GM18526 (cell line): ENCODE results near the gene CCDC47.
A peak's percentile ranks its signal among the peaks of the same experiment; 100 is the strongest.

Experiments
- POLR2A ChIP-seq: IDR thresholded peaks from 3 replicates; pipeline ENCODE4 v1.6.1; 2011; ENCODE audit not compliant: insufficient read length; ENCODE audit errors: extremely low read depth

CCDC47 gene

GRCh38 chr17:63707151-63707550 lies 66.2 kb downstream of the CCDC47 start:
- TF ChIP-seq POLR2A: no peak

GRCh38 chr17:63706336-63707082 lies 66.9 kb downstream of the CCDC47 start:
- TF ChIP-seq POLR2A: no peak

DNA sequence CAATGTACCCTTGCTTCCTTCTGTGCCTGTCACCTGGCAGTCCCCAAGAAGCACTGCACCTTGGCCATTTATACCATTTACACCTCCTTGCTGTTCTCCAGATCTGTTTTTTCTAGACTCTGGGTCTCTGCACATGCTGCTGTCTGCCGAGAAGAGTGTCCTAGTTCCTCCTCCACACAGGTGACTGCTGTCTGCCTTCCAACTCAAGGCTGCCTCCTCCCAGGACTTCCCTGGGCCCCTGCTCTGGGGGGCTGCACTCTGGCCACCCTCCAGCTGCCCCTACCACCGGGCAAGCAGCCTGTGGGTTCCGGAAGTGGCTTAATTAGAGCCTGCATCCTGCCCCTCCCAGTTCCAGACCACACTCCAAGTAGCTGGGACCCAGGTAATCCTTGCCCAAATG lies 67.7 kb downstream of the CCDC47 start:
- TF ChIP-seq POLR2A: no peak

DNA sequence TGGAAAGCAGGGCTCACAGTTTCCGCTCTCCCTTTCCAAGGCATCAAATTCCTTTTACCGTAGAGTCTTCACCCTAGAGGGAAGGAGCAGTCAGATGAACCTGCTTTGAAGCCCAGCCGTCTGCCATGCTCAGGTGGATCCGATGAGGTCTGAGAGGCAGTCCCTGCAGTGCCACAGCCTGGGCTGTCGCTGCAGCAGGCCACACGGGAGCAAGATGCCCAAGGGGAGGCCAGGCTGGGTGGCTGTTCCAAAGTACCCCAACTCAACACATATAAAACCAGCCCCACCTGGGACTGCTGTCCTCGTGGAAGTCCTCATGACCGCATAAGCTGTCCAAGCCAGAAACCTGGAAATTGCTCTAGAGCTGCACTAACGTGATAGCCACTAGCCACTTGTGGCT lies 68.6 kb downstream of the CCDC47 start:
- TF ChIP-seq POLR2A: no peak

GRCh38 chr17:63704259-63704576 lies 69.2 kb downstream of the CCDC47 start:
- TF ChIP-seq POLR2A: no peak

GRCh38 chr17:63703556-63704258 lies 69.7 kb downstream of the CCDC47 start:
- no peak for TF ChIP-seq POLR2A

- TF ChIP-seq POLR2A: no peak
These were observed 70.4 kb downstream of the CCDC47 start for GRCh38 chr17:63703029-63703428.

- TF ChIP-seq POLR2A: no peak
These were observed 70.7 kb downstream of the CCDC47 start for GRCh38 chr17:63702721-63703015.

DNA sequence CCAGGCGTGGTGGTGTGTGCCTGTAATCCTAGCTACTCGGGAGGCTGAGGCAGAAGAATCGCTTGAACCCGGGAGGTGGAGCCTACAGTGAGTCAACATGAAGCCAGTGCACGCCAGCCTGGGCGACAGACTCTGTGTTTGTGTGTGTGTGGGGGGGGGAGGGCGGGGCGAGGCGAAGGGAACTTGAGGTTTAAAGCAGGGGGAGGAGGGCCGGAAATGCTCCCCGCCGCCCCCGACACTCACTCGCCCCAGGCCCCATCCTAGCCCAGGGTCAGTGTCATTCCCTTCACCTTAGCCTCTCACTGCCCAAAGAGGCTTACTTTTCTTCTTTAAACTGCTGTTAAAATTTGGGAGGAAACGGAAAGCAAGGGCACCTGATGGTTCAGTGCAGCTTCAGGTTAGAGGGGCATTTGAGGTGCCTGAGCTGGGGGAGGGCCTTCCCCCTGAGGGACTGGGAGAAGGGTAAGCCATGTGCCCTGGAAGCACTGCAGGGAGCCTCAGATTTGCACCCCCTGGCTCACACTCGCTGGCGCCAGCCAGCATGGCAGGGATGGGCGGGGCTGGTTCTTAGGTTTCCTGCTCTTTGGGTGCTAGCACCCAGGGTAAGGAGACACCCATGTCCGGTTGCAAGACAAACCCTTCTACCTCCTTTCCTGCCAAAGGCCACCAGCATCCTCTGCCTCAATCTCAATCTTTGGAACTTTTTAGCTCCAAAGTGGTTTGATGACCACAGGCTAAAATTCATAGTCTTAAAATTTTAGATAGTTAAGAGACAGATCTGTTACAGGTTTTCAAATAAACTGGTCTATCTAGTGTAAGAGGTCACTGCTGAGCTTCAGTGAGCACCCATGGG lies 71.3 kb downstream of the CCDC47 start:
- peak; percentile 19 for TF ChIP-seq POLR2A

GRCh38 chr17:63701456-63701820 lies 72.0 kb downstream of the CCDC47 start:
- TF ChIP-seq POLR2A: no peak

DNA sequence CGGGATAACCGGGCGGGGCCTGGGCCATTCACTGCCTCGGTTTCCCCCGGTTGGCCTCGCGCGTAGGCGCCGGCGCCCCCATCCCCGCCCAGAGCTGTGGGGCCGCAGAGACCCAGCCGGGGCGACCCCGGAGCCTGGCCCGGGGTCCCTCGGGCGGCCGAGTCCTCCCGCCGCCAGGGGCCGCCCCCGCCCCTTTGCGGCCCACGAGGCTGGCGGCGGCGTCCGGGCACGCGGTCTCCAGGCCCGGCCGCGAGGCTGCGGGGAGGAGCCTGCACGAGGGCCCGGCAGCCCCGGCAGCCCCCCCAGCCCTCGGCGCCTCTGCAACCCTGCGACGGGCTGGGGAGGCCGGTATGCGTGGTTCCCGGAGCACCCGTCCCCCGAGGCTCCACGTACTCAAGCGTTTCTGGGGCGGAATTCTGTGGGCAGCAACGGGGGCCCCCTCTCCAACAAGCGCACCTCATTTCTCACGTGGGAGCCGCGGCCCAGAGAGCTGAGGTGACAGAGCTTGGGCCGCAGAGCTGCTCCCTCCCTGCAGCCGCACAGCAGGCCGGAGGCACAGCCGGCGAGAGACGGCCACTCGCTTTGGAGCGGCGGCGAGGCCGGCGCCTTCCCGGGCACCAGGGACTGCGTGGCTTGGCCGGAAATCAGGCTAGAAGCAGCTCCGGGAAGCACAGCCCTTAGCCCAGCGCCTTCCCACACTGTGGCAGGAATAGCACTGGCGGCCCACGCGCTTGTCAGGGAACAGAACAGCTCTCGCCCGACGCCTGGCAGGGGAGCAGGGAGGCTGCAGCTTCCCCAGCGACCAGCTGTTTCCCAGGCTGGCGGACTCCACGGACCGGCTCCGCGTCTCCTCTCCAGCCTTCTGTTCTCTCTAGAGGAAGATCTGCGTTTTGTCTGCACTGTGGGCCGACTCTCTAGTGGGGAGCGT lies 72.6 kb downstream of the CCDC47 start:
- no peak for TF ChIP-seq POLR2A

GRCh38 chr17:63699638-63700527 lies 73.5 kb downstream of the CCDC47 start, which contains the start of gene LIMD2:
LIMD2 (minus strand) TSS chr17:63700125; CDS start chr17:63699298, 827 bp downstream.
- peak; percentile 63 for TF ChIP-seq POLR2A

DNA sequence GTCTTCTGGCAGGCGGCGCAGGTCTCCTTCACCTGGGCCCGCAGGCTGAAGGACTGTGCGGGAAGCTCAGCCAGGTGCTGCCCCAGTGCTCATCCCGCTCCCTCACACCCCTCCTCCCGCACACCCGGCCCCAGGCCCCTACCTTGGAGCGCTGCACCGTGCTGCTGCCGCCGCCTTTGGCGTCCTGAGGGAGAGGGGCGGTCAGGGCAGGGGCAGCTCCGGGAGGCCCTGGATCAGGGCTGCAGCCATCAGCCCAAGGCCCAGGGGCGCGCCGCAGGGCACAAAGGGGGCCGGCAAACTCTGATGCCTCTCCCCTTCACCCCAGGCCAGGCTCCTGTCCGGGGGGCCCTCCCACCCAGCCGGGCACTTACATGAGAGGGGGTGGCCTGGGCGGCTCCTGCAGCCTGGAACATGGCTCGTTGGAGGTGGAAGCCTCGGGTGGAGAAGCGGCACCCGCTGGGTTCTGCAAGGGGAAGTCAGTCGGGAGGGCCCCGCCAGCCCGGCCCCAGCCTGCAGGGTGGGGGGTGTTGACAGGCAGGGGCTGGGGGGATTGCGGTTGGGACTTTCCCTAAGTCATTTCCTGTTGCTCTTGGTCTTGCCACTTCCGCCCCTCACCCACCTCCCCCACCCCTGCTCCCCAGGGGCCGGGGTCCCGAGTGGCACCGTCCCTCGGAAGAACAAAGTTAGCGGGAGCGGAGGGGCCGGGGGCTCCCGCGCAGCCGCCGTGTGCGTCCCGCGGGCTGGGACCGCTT lies 74.3 kb downstream of the CCDC47 start:
- TF ChIP-seq POLR2A: peak; percentile 53
